ENCODE results near the gene ASTN2. TPM values are rescaled to one million over a fixed set of nuclear protein-coding genes. Genes with fewer than 3 reads are reported as not detected.

The ASTN2 gene
- total and polyA plus RNA-seq, 2 donors (not counting 3 experiments of a cell fraction or from before 2014, with no cell fraction given) = 1.0 to 1.9 TPM

GRCh38 chr9:116953271-116953670 lies 461.6 kb downstream of the ASTN2 start:
- H3K36me3 ChIP-seq (ENCODE audit: control insufficient read depth in 2 of 2, extremely low read depth in 1 of 2, insufficient read depth in 2 of 2, low read length in 2 of 2) = no peaks in the 10 kb centered on the region
- H3K9ac ChIP-seq (replicated peaks; ENCODE audit: extremely low read depth, insufficient read depth, low read length) = no peak overlapping the region
- TF ChIP-seq POLR2AphosphoS5 (IDR thresholded peaks at IDR 0.05; ENCODE audit: insufficient read depth, low read depth, low read length) (no peak), JUN (IDR thresholded peaks at IDR 0.05; ENCODE audit: borderline replicate concordance, insufficient read depth, insufficient read length, low read depth) (no peak), CTCF (IDR thresholded peaks at IDR 0.05; ENCODE audit: extremely low read depth in 1 of 2, insufficient read depth in 1 of 2, low read depth in 1 of 2, low read length in 2 of 2) (no peak), FOS (IDR thresholded peaks at IDR 0.05; ENCODE audit: borderline replicate concordance, insufficient read depth, low read length) (no peak), MYC (IDR thresholded peaks at IDR 0.05; ENCODE audit: low read depth, low read length) (no peak), EZH2 (IDR thresholded peaks at IDR 0.05; ENCODE audit: borderline replicate concordance, low read depth, low read length, severe bottlenecking) (no peak), POLR2A (IDR thresholded peaks at IDR 0.05; ENCODE audit: low read depth, low read length) (no peak), GATA2 (IDR thresholded peaks at IDR 0.05; ENCODE audit: insufficient read depth, insufficient read length, low read depth, low read length) (no peak), MAX (IDR thresholded peaks at IDR 0.05; ENCODE audit: insufficient read depth, insufficient read length) (no peak)
- H3K27me3 ChIP-seq (ENCODE audit: control insufficient read depth in 2 of 2, insufficient read depth in 2 of 2, low read length in 2 of 2) = no peaks in the 10 kb centered on the region
- H3K27ac ChIP-seq (ENCODE audit: insufficient read depth, low read depth, low read length) = no peak overlapping the region
- no peak for FAIRE-seq
- no peaks in the 10 kb centered on the region for H4K20me1 ChIP-seq (replicated peaks; ENCODE audit: control insufficient read depth, extremely low read depth, insufficient read depth, low read length)
- peaks cover 2% of the 10 kb centered on the region for H3K9me3 ChIP-seq (replicated peaks; ENCODE audit: control insufficient read depth, insufficient read depth, low read length)
- no peak overlapping the region for H3K4me2 ChIP-seq (ENCODE audit: insufficient read depth, low read length)
- H3K4me1 ChIP-seq (ENCODE audit: control insufficient read depth, extremely low read depth, insufficient read depth, low read length) = no peaks in the 10 kb centered on the region
- no peaks in the 10 kb centered on the region for H3K9me1 ChIP-seq (replicated peaks; ENCODE audit: control insufficient read depth, extremely low read depth, insufficient read depth, low read length)
- DNase-seq (ENCODE audit: low read depth, low spot score) = no peak
- H3K4me3 ChIP-seq (replicated peaks in 1 of 3; ENCODE audit: insufficient read depth in 1 of 3, low read depth in 1 of 3, low read length in 3 of 3) = no peak overlapping the region
- ChIA-PET CTCF (no interaction called here), POLR2A (no interaction called here)
- BruUV-seq (replicated peaks) = no TSS peak
- intact Hi-C loops (cut with micrococcal nuclease) (no loop called here), dilution Hi-C loops (cut with MboI; ENCODE audit: extremely low pct_ligation_motif_present, low sequenced_read_pairs) (no loop called here)
- no peak overlapping the region for H2AFZ ChIP-seq (ENCODE audit: low read depth, low read length)
- H3K79me2 ChIP-seq (ENCODE audit: control insufficient read depth, insufficient read depth, low read length) = no peaks in the 10 kb centered on the region

Data from endothelial cell of umbilical vein (primary cell).